ENCODE results near the gene ATXN1.

ATXN1 gene

DNA sequence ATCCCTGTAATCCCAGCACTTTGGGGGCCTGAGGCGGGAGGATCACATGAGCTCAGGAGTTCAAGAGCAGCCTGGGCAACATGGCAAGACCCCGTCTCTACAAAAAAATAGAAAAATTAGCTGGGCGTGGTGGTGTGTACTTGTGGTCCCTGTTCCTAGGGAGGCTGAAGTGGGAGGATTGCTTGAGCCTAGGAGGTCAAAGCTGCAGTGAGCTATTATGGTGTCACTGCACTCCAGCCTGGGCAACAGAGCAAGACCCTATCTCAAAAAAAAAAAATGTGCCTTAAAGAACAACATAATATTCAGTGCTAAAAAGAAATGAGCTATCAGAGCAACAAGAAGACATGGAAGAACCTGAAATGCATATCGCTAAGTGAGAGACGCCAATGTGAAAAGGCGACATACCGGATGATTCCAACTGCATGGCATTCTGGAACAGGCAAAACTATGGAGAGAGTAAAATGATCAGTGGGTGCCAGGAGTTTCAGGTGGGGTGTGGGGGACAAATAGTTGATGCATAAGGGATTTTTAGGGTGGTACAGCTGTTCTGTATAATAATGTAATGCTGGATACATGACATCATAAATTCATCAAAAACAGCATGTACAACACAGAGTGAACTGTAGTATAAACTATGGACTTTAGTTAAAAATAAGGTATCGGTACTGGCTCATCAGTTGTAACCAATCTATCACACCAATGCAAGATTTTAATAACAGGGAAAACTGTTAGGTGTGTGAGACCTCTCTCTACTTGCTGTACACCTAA is 442.1 kb downstream of the ATXN1 start:
- no peak for DNase-seq

DNA sequence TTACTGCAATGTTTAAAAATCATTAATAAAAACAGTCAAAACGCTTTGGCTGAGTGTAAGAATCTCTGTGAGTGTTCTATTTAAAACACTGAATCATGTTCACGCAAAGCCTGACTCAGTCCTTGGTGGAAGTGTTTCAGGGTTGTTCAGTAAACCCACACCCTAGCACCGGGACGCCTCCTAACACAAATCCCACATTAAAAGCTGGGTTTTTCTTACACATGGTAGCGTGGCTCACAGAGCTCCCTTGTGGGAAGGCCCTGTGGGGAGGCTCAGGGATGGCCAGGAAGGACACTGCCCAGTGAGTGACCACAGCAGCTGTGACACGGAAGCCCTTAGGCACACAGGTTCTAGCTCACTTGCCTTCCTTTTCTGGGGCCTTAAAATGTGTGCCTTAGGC is 442.7 kb downstream of the ATXN1 start:
- no peak for DNase-seq

DNA sequence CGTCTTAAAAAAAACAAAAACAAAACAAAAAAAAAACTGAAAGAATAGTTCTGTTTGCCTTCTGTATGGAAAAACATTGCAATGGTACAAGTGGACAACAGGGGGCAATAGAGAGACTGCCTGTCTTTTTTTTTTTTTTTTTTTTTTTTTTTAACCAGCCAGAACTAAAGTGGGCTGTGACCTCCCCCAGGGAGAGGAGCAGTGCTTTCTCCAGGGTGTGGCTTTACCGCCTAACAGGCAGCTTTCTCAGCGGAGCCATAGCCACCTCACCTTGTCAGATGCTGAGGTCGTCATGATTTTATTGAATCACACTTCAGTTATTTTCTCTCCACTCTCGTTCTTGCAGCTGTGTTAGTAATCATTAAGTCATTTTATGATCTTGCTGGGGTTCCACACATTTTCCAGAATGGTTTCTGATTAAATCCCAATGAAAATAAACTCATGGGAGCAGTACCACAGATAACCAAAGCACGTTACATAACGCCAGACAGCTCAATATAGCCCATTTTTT is 444.5 kb downstream of the ATXN1 start:
- DNase-seq: no peak

DNA sequence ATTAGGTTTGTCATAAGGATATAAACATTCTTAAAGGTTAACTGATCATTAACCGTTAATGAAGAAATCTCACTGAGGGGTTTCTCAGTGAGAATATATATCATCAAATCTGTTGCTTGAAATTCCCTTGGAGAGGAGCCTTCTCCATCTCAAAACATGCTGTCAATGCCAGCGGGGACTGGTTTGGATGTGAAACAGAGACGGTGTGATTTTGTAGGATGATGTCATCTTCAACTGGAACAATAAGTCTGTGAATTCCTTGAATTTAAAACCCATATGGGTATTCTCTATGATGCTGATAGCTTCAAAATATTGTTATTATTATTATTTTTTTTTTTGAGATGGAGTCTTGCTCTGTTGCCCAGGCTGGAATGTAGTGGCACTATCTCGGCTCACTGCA is 447.0 kb downstream of the ATXN1 start:
- DNase-seq: no peak

DNA sequence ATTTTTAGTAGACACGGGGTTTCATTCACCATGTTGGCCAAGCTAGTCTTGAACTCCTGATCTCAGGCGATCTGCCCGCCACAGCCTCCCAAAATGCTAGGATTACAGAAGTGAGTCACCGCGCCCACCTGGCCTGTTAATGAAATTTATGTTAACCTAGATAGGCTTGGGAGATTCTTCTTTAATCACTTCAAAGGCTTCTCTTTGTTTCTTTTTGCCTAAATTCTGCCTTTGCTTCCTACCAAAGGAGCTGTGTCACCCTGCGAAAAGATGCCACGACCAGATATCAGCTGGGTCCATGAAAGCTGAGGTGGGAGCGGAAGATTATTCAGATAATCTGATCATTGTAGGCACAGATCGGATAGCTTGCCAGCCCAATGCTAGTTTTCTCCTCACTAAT is 447.5 kb downstream of the ATXN1 start:
- no peak for DNase-seq

DNA sequence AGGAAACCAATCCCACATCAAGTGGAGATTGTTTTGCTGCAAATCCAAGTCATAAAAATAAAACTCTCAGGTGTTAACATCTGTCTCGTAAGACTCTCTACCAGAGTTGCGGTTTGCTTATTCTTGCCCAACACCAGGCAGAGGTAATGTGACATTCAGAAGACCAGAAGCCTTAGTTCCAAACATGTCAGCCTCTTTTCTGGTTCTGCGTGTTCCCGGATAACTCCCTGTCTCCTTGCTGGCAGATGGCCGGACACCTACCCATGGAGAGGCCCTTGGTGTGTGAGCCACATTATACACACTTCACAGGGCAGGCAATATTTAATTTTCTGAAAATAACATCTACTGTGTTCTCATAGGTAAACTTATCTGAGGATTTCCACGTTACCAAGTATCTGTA is 449.5 kb downstream of the ATXN1 start:
- no peak for DNase-seq

DNA sequence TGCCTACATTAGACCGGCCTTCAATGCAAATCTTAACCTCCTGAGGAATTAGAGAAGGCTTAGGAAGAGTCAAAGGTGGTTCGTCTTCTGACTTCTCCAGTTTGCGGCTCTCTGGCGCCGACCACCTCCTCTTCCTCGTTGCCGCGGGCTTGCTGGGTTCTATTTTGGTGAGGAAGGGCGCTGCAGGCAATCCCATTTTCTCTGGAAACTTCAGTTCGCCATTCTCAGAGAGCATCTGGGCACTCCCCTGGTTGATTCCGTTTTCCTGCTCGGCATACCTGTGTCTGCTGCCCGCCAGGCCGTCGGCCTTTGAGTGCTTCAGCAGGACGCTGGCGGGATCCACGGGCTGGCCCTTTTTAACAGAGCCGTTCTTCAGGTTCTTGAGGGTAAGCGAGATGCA is 454.9 kb downstream of the ATXN1 start:
- no peak for DNase-seq

DNA sequence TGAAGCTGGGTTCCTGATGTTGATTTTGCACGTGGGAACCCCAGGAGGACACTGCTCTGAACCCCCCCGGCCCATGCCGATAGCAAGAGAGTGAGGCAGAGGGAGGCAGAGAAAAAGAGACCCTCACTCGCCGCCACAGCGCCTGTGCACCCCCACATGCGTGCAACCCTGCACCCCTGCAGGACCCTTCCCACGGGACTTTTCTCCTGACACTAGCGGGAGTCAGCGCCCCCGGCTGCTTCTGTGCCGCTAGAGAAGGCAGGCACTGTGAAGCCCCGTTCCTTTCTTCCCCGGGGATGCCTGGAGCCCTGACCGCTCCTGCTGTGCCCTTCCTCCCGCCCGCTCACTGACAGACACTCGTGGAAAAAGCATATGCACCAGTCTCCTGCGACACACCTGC is 455.5 kb downstream of the ATXN1 start:
- no peak for DNase-seq

DNA sequence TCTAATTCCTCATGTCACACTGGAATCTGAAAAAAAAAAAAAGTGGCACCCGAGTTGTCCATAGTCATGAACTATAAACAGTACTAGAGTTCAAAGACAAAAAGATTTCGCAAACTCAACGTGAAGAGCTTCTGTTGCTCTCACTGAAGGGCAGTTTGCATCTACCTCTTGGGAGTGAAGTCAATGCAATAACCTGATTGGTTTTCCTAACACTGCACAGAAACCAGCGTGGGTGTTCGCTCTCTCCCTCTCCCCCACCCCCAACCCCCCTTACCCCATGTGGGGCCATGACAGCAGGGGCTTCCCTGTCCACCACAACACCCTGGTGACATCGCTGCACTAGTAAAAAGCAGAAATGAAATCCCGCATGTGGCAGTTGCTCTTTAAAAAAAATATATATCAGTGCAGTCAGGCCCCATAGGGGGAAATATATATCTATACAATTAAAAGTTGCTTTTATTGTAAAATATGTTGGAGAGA is 456.0 kb downstream of the ATXN1 start:
- no peak for DNase-seq

DNA sequence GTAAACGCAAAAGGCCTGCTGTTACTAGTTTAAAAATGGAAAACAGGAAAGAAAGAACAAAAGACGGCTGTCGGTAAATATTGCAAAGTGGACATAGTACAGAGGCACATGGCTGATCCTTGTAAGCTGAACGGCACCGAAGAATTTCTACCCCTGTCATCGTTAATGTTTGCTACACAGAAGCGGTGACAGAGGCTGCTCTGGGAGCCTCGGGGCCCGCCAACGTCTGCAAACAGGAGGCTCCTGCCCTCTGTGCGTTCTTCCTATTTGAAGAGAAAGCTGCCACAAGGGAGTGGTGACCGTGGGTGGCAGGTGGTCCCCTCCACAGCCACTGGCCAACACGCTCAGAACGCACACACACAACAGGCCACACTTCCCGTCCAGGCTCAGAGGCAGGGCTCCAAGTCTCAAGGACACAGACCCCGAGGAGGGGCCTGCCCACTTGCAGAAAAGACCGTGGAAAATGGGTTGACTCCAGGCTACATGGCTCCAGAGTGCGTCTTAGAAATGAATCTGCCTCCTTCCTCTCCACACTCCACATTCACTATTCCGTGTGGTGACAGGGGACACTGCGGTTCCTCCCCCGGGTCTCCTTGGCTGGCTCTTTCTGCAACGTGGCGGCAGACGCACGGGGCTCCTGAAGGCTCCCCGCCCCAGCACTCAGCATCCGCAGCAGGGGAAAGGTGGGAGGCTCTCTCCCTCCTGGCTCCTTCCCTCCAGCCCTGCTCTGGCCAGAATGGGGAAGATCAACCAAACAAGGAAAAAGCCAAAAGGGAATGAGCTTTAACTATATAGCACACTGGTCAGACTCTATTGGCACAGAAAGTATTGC is 458.3 kb downstream of the ATXN1 start:
- DNase-seq: no peak

DNA sequence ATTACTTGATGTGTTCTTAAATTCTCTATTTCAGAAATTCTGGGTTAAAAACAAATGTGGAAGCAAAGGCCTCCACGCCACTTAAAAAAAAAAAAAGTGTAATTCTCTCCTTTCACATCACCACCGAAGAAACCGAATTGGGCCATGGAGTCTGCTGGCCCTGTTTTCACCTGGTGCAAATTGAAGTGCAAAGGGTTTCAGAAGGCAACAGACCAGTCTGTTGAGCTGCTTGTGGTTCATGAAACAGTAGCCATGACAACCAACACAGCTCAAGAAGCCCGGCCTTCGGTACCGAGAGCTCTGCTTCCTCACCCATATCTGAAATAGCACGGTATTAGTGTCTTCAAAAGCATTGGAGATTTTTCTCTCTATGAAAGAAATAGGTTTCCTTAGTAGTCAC is 459.7 kb downstream of the ATXN1 start:
- no peak for DNase-seq

DNA sequence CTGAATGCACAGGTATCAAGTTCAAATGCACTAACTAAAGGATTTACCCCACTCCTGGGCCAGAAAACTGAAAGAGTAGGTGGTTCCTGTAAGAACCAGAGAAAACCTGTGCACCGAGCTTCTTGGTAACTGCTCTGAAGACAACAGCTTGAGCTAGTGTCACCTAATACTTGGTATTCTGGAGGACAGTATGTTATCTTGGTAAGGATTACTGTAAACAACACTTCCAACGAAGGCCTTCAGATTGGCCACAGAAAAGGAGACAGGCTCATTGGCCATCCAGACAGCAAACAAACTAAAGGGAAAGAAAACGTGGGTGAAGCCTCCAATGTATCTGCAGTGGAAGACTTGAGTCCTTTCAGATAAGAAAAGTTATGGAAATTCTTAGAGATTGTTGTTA is 461.4 kb downstream of the ATXN1 start:
- no peak for DNase-seq

DNA sequence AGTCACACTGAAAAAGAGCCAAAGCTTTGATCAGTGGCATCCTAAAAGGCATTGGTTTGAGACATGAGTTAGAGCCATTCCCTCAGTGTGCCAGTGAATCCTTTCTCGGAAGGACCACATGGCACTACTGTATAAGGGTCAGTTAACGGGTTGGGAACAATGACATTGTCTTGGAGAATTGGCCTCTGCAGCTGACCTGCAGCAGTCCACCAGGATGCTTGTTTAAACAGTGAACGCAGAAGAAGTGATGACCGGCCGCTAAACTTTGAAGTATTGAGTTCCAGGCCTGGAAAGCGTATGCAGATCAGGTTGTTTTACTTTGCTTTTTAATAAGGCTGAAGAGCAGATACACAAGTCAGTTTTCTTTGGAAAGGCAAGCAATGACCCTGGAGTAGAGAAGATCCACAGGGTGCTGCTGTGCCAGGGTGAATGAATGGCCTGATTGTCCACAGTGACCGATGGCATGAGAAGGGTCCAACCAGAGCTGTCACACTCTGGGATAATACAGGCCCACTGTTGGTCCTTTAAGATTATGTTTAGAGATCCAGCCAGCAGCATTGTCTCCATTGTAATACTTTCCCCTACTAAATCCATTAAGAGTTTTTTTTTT is 465.1 kb downstream of the ATXN1 start:
- no peak for DNase-seq

DNA sequence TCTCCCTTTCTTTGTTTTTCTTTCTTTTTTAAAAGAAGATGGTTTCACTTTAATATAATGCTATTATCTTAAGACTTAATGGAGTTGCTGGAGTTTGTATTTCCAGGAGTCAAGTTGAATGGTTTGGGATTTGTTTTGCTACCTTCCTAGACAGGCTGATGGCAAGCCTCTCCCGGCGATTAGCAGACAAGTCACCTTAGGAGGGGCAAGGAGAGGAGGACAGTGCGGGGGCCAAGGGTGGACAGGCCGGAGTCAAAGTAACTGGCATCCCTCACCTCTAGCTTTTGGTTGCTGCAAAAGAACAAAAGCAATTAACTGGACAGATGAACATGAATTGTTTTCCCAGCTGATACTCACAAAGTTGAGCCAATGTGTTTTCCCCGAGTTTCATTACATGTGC is 465.8 kb downstream of the ATXN1 start:
- DNase-seq: no peak

DNA sequence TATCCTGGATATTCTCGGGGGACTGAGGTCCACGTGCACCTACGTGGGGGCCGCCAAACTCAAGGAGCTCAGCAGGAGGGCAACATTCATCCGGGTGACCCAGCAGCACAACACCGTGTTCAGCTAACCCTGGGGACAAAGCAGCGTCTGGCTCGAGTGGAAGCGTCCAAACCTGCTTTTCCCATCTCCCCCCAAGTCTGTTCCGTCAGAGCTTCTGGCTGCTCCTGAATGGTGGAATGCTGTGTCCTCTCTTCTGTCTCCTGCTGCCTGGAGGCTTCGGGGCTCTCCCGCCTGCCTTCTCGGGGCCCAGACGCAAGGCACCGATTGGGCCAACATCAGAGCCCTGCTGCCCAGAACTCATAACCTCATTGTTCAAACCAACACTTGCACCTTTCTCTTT is 466.2 kb downstream of the ATXN1 start:
- no peak for DNase-seq

DNA sequence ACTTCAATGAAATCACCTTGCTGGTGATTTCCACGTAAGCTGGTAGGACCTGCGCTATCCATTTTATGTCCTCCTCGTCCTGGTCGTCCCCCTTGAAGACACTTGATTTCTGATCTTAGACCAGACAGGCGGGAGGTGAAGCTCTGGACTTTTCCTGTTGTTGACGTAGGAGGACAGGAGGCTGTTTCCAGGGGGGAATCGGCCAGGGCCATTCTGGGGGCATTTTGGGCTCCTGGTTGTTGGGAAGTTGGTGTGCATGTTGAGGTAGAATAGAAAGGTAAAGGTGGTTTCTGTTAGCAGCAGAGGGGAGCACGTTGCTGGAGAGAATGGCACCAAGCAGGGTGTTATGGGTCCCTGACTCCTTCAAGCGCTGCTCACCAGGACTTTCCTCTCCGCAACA is 466.9 kb downstream of the ATXN1 start:
- no peak for DNase-seq

DNA sequence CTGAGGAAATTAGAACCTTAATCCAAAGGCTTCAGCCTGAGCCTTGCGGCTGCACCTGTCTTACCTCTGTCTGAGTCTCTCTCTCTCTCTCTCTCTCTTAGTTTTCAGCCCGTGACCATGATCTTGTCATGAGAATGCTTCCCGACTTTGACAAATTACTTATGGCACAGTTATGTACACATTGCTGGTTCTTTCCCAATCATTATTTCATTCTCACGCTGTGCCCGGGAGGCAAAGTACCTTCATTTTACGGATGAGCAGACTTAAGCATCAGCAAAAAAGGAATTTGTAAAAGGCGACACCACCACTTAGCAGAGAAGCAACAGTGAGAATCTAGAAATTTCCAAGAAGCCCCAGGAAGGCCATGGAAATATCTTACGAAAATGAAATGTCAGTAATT is 468.3 kb downstream of the ATXN1 start:
- DNase-seq: no peak

DNA sequence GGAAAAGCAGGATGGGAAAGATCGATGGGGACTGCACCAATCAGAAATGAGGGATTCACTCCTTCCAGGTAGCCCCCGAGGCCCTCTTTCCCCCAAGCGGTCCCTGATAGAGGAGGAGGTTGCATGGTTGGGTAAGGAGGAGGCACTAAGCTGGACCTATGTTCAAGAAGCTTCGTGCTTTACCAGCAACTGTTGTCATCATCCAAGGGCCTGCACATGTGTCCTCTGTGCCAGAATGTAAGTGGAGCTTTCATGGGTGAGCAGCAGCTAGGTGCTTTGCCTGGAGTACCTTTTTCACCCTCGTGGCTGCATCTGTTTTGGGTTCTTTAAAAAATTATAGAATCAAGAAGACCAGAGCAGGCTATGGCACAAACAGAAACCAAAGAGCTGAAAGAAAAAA is 468.8 kb downstream of the ATXN1 start:
- DNase-seq: no peak

DNA sequence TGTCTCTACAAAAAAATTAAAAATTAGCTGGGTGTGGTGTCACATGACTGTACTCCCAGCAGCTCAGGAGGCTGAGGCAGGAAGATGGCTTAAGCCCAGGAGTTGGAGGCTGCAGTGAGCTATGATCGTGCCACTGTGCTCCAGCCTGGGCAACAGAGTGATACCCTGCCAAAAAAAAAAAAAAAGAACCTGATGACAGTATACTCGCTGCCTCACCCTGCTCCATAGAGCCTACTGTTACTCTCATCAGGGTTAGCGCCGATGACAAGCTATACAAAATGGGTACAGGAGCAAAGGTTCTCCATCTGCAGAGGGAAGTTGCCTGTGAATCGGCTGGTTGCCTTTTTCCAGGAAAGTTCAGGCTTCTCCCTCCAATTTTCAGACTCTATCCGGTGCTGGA is 469.5 kb downstream of the ATXN1 start:
- DNase-seq: no peak

DNA sequence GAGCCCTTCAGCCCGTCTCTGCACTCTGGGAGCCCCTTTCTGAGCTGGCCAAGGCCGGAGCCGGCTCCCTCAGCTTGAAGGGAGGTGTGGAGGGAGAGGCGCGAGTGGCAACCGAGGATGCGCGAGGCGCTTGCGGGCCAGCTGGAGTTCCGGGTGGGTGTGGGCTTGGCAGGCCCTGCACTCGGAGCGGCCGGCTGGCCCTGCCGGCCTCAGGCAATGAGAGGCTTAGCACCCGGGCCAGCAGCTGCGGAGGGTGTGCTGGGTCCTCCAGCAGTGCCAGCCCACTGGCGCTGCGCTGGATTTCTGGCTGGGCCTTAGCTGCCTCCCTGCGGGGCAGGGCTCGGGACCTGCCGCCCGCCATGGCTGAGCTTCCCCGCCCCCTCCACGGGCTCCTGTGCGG is 473.1 kb downstream of the ATXN1 start:
- DNase-seq: no peak

DNA sequence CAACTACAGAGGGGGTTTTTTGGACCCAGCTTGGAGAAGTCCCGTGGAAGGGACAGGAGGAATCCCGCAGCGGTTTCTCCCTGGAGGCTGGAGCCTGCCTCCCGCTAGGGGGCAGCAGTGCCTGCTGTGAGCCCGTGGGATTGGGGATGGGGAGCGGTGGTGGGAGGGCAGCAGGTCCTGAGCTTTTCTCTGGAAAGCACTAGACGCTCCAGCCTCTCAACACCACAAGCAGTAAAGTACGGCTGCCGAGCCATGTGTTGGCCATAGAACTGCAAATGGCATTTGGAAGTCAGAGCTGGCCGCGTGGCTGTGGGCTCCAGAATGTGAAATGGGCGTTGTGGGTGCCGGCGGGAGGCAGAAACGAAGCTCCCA is 475.1 kb downstream of the ATXN1 start:
- DNase-seq: no peak

DNA sequence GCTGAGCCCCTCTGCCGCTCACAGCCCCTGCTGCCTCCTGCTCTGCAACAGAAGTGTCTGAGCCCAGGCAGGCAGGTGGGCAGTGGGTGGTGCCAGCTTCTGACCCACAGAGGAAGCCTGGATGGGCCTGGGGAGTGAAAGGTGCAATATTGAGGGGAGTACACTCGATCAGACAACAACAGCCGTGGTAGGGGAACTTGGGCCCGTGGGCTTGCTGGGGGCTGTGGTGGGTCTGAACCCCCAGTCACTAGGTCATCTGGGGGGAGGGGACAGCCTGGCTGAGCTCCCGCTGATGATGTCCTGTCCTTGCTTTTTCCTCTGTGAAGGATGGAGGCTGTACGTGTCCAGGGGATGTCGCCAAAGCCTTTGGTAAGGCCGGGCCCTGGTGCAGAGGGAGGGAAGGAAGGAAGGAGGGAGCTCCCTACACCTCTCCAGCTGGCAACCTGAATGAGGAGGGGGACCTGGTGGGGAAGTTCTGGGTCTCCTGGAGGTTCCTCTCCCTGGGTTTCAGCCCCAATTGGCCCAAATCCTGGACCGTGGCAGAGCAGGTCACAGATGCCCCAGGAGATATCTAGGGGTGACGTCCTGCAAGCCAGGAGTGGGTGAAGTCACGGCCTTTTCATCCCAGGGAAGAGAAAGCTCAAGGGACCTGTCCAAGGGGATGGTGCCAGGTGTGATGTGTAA is 475.7 kb downstream of the ATXN1 start:
- DNase-seq: no peak

DNA sequence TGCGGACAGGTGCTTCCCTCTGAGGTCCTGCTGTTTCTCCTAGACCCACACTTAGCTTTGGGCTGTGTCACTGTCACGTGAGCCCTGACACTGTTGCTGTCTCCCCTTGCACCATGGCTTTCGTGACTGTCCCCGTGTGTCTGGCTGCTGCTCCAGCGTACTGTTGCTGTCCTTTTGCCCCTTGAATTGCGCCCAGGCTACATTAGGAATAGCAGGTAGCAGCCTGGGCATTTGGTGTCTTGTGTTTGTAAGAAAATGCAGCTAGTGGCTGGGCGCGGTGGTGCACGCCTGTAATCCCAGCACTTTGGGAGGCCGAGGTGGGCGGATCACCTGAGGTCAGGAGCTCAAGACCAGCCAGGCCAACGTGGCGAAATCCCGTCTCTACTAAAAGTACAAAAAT is 476.8 kb downstream of the ATXN1 start:
- no peak for DNase-seq

Measured in NCI-H2107 (cell line).